Measurements from ENCODE around the gene CAMLG. TPM values are rescaled to one million over a fixed set of nuclear protein-coding genes. Genes with fewer than 3 reads are reported as not detected.

CAMLG gene
- total RNA-seq, 1 donor: 51.2 TPM

GRCh38 chr5:134794082-134794481, 55.7 kb downstream of the CAMLG start:
- no peak overlapping the region for H3K4me3 ChIP-seq (ENCODE audit: low read depth, low read length)
- TF ChIP-seq, protein P1, sequence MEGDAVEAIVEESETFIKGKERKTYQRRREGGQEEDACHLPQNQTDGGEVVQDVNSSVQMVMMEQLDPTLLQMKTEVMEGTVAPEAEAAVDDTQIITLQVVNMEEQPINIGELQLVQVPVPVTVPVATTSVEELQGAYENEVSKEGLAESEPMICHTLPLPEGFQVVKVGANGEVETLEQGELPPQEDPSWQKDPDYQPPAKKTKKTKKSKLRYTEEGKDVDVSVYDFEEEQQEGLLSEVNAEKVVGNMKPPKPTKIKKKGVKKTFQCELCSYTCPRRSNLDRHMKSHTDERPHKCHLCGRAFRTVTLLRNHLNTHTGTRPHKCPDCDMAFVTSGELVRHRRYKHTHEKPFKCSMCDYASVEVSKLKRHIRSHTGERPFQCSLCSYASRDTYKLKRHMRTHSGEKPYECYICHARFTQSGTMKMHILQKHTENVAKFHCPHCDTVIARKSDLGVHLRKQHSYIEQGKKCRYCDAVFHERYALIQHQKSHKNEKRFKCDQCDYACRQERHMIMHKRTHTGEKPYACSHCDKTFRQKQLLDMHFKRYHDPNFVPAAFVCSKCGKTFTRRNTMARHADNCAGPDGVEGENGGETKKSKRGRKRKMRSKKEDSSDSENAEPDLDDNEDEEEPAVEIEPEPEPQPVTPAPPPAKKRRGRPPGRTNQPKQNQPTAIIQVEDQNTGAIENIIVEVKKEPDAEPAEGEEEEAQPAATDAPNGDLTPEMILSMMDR (IDR thresholded peaks at IDR 0.05; ENCODE audit: insufficient read depth, low read length): no peak
- peak; percentile 13 for DNase-seq (ENCODE audit: low read depth)

GRCh38 chr5:134794819-134795218, 56.5 kb downstream of the CAMLG start:
- TF ChIP-seq, protein P1 (IDR thresholded peaks at IDR 0.05; ENCODE audit: insufficient read depth, low read length): no peak
- H3K4me3 ChIP-seq (ENCODE audit: low read depth, low read length): no peak overlapping the region
- DNase-seq (ENCODE audit: low read depth): no peak

DNA sequence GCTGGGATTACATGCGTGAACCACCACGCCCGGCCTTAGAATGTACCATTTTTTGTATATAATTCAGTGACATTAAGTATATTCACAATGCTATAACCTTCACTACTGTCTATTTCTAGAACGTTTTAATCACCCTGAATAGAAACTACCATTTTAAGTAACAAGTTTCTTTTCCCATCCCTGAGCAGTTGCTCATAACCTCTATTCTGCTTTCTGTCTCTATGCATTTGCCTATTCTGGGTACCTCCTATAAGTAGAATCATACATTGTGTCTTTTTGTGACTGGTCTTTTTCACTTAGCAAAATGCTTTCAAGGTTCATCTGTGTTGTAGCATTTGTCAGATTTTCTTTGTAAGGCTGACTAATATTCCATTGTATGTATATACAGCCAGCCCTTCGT, 60.1 kb downstream of the CAMLG start:
- TF ChIP-seq, protein P1 (IDR thresholded peaks at IDR 0.05; ENCODE audit: insufficient read depth, low read length): no peak
- no peak for DNase-seq (ENCODE audit: low read depth)
- no peak overlapping the region for H3K4me3 ChIP-seq (ENCODE audit: low read depth, low read length)

Small RNA genes within 50 kb of the gene (small RNA-seq; reads per million reads assigned to genes)
- gene RNU6-1164P: not detected
- gene RNU6-757P: not detected

Other genes starting within 250 kb of the CAMLG start
- gene JADE2, start 212.9 kb upstream of the CAMLG start, total RNA-seq (ENCODE audit: low replicate concordance): 28.0 and 38.8 TPM in 2 replicates
- 88.4 and 133 TPM in 2 replicates for gene SAR1B, start 105.7 kb upstream of the CAMLG start, total RNA-seq (ENCODE audit: low replicate concordance)
- gene SEC24A, start 89.8 kb upstream of the CAMLG start, total RNA-seq (ENCODE audit: low replicate concordance): 9.0 and 35.2 TPM in 2 replicates
- 30.5 and 69.7 TPM in 2 replicates for gene DDX46, start 20.2 kb downstream of the CAMLG start, total RNA-seq (ENCODE audit: low replicate concordance)
- gene C5orf24, start 107.4 kb downstream of the CAMLG start, total RNA-seq (ENCODE audit: low replicate concordance): 18.7 and 61.5 TPM in 2 replicates
- 39.9 and 85.9 TPM in 2 replicates for gene TXNDC15, start 135.8 kb downstream of the CAMLG start, total RNA-seq (ENCODE audit: low replicate concordance)
- 0.90 and 8.9 TPM in 2 replicates for gene PCBD2, start 166.6 kb downstream of the CAMLG start, total RNA-seq (ENCODE audit: low replicate concordance)
- 0.09 TPM in 1 of 2 replicates, not detected in the other for gene CATSPER3, start 229.4 kb downstream of the CAMLG start, total RNA-seq (ENCODE audit: low replicate concordance)